ENCODE measurements around the gene IFNAR2. TPM values are rescaled to one million over a fixed set of nuclear protein-coding genes. Genes with fewer than 3 reads are reported as not detected.

IFNAR2 gene
- total and polyA plus RNA-seq, 2 donors (not counting 3 experiments of a cell fraction or from before 2014, with no cell fraction given), result 22.8 to 42.1 TPM

DNA sequence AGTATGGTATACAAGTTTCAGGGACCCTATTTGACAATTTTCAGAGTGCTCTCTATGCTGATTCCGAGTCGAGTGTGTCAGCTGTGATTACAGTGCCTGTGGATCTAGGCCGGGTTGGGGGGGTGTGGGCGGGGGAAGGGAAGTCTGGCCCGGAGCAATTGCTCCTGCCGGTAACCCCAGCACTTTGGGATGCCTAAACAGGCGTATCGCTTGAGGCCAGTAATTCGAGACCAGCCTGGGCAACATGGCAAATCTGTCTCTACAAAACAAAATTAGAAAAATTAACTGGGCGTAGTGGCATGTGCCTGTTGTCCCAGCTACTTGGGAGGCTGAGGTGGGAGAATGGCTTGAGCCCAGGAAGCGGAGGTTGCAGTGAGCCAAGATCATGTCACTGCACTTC, 34.8 kb downstream of the IFNAR2 start:
- Histone ChIP-seq H3K27ac (ENCODE audit: insufficient read depth, low read depth, low read length) (no peak overlapping the region), H3K9me1 (replicated peaks; ENCODE audit: control insufficient read depth, extremely low read depth, insufficient read depth, low read length) (no peaks in the 10 kb centered on the region), H3K27me3 (ENCODE audit: control insufficient read depth in 2 of 2, insufficient read depth in 2 of 2, low read length in 2 of 2) (no peaks in the 10 kb centered on the region), H3K79me2 (ENCODE audit: control insufficient read depth, insufficient read depth, low read length) (peaks cover 2% of the 10 kb centered on the region), H3K9ac (replicated peaks; ENCODE audit: extremely low read depth, insufficient read depth, low read length) (no peak overlapping the region), H3K36me3 (ENCODE audit: control insufficient read depth in 2 of 2, extremely low read depth in 1 of 2, insufficient read depth in 2 of 2, low read length in 2 of 2) (peaks cover 2 to 9% of the 10 kb centered on the region in 2 experiments), H3K4me2 (ENCODE audit: insufficient read depth, low read length) (no peak overlapping the region), H4K20me1 (replicated peaks; ENCODE audit: control insufficient read depth, extremely low read depth, insufficient read depth, low read length) (no peaks in the 10 kb centered on the region), H3K4me1 (ENCODE audit: control insufficient read depth, extremely low read depth, insufficient read depth, low read length) (peaks cover 10% of the 10 kb centered on the region), H2AFZ (ENCODE audit: low read depth, low read length) (no peak overlapping the region), H3K9me3 (replicated peaks; ENCODE audit: control insufficient read depth, insufficient read depth, low read length) (no peaks in the 10 kb centered on the region), H3K4me3 (replicated peaks in 1 of 3; ENCODE audit: insufficient read depth in 1 of 3, low read depth in 1 of 3, low read length in 3 of 3) (no peak overlapping the region)
- DNase-seq (ENCODE audit: low read depth, low spot score), result no peak
- FAIRE-seq, result no peak
- BruUV-seq (replicated peaks), result no TSS peak
- intact Hi-C loops (cut with micrococcal nuclease), result no loop called here
- TF ChIP-seq JUN (IDR thresholded peaks at IDR 0.05; ENCODE audit: borderline replicate concordance, insufficient read depth, insufficient read length, low read depth) (no peak), POLR2A (IDR thresholded peaks at IDR 0.05; ENCODE audit: low read depth, low read length) (no peak), FOS (IDR thresholded peaks at IDR 0.05; ENCODE audit: borderline replicate concordance, insufficient read depth, low read length) (no peak), POLR2AphosphoS5 (IDR thresholded peaks at IDR 0.05; ENCODE audit: insufficient read depth, low read depth, low read length) (no peak), EZH2 (IDR thresholded peaks at IDR 0.05; ENCODE audit: borderline replicate concordance, low read depth, low read length, severe bottlenecking) (no peak), MYC (IDR thresholded peaks at IDR 0.05; ENCODE audit: low read depth, low read length) (no peak), GATA2 (IDR thresholded peaks at IDR 0.05; ENCODE audit: insufficient read depth, insufficient read length, low read depth, low read length) (no peak)
- TF ChIP-seq, protein P1, sequence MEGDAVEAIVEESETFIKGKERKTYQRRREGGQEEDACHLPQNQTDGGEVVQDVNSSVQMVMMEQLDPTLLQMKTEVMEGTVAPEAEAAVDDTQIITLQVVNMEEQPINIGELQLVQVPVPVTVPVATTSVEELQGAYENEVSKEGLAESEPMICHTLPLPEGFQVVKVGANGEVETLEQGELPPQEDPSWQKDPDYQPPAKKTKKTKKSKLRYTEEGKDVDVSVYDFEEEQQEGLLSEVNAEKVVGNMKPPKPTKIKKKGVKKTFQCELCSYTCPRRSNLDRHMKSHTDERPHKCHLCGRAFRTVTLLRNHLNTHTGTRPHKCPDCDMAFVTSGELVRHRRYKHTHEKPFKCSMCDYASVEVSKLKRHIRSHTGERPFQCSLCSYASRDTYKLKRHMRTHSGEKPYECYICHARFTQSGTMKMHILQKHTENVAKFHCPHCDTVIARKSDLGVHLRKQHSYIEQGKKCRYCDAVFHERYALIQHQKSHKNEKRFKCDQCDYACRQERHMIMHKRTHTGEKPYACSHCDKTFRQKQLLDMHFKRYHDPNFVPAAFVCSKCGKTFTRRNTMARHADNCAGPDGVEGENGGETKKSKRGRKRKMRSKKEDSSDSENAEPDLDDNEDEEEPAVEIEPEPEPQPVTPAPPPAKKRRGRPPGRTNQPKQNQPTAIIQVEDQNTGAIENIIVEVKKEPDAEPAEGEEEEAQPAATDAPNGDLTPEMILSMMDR (IDR thresholded peaks at IDR 0.05; ENCODE audit: extremely low read depth in 1 of 2, insufficient read depth in 1 of 2, low read depth in 1 of 2, low read length in 2 of 2), result no peak
- TF ChIP-seq, protein P2, sequence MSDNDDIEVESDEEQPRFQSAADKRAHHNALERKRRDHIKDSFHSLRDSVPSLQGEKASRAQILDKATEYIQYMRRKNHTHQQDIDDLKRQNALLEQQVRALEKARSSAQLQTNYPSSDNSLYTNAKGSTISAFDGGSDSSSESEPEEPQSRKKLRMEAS (IDR thresholded peaks at IDR 0.05; ENCODE audit: insufficient read depth, insufficient read length), result no peak
- CTCF ChIA-PET, result interaction anchor here (0.6 to 1.1 kb wide), 3 partner anchors 18 to 96 kb away, joined by 3 read pairs; no protein-coding TSS in a partner anchor
- dilution Hi-C loops (cut with MboI; ENCODE audit: extremely low pct_ligation_motif_present, low sequenced_read_pairs), result no loop called here
- POLR2A ChIA-PET, result no interaction called here
